Ovary (tissue), 9 donors: ENCODE measurements around the gene IKZF1. TPM values are rescaled to one million over a fixed set of nuclear protein-coding genes. Genes with fewer than 3 reads are reported as not detected.

Source experiments
- DNase-seq, 5 donors: peaks; one replicate each; pipeline ENCODE4 v3.0.0-alpha.2; 2019 to 2020
- H3K27ac ChIP-seq, 2 donors: fragments of 200-600 bp; one replicate each; pipeline versions ENCODE4 v1.5.1 to v1.8.0; 2019 to 2022
- H3K27me3 ChIP-seq: fragments of 200-600 bp; one replicate; pipeline ENCODE4 v1.8.0; 2022
- H3K36me3 ChIP-seq: fragments of 200-600 bp; sonication (generic); one replicate; pipeline ENCODE4 v1.5.1; 2019
- H3K4me1 ChIP-seq: one replicate; pipeline ENCODE4 v1.8.1; 2013; ENCODE audit warnings: mild to moderate bottlenecking, moderate library complexity; ENCODE audit not compliant: insufficient read depth
- H3K4me3 ChIP-seq: fragments of 200-600 bp; sonication (generic); one replicate; pipeline ENCODE4 v1.5.1; 2017
- H3K9me3 ChIP-seq, 2 donors: fragments of 200-600 bp in 1 of 2; sonication (generic) in 1 of 2; one replicate each; pipeline versions ENCODE4 v1.5.1 to v1.8.1; 2013 to 2019; ENCODE audit warnings: mild to moderate bottlenecking in 1 of 2, moderate library complexity in 1 of 2
- EP300 ChIP-seq: sonication (generic); formaldehyde crosslinking; IDR thresholded peaks from one replicate; pipeline ENCODE4 v1.6.1; 2017; ENCODE audit warnings: antibody characterized with exemption
- POLR2A ChIP-seq: fragments of 450-650 bp; IDR thresholded peaks from one replicate; pipeline ENCODE4 v1.6.1; 2017; ENCODE audit warnings: antibody characterized with exemption, mild to moderate bottlenecking, moderate library complexity
- WGBS, 3 donors: extraction: QIAGEN DNeasy Blood & Tissue Kit in 1 of 3; methylation state at CpG; one replicate each; pipeline versions ENCODE4 v1.1.5 to v1.1.7; 2013 to 2017; 5-methylcytosine and 5-hydroxymethylcytosine counted together
- intact Hi-C, 4 donors: fragments of 100-400 bp; cut with DNase I; formaldehyde crosslinking; loops; one replicate each; pipeline versions ENCODE4 v1.11.0 to v1.15.1; 2022 to 2023
- polyA plus RNA-seq, 2 donors: library from polyadenylated mRNA; stranded (reverse); fragments of 200-250 nt in 1 of 2; fragments of 350-450 nt in 1 of 2; fragmentation: Illumina TruSeq in 1 of 2; extraction: RNeasy Lipid Tissue Mini Kit (QIAGEN cat#74804) in 1 of 2; gene quantifications; one replicate each; pipeline ENCODE4 v1.2.3, GENCODE V29; 2013 to 2014
- total RNA-seq, 7 donors: library from RNA; depleted of rRNA in 2 of 7; stranded (reverse); fragments of >200 nt in 2 of 7; fragmentation: NEBNext Ultra II Directional in 3 of 7; extraction: Animal tissue kit (Norgen Biotek cat#: 25700) in 3 of 7; gene quantifications; one replicate each; pipeline versions ENCODE4 v1.1.0 to v1.2.4, GENCODE V29; 2016 to 2023
- TF ChIP-seq, protein P1 (sequence below), 3 donors: fragments of 450-650 bp in 2 of 3; fragments of 200-600 bp in 1 of 3; IDR thresholded peaks; one replicate each; pipeline versions ENCODE4 v1.5.1 to v1.8.0; 2016 to 2022; ENCODE audit warnings: antibody characterized with exemption in 3 of 3, mild to moderate bottlenecking in 1 of 3
- donor health status: DM: no; HTN: no; CAD: no; lungs with moderate emphysema.
- donor health status: DM: no; HTN: no; CAD: no.
- donor health status: Bipolar disorder and iron deficiency.
- donor health status: DM: yes; HTN: yes; CAD: no.
- donor health status: DM: no; HTN: no; CAD: no.
- donor health status: DM: yes; HTN: yes; CAD: no.

The IKZF1 gene
- total and polyA plus RNA-seq, 9 donors, result 0.59 to 7.5 (median 3.3) TPM

DNA sequence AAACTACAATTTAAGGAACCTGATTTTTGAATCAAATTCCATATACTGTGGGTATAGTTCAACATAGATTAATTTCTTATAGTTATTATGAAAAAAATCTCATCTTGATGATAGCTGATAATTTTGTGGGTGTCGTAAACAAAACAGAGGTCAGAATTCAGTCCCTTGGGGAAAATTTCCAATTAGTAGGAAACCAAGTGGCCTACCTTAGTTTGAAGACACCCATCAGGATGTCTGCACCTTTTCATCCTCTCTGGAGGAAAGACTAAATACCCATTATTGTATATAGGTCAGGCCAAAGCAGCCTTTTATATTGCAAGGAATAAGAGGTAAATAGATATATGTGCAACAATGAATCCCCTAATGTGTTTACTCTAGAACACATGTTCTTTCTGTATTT, 6.4 kb downstream of the IKZF1 start:
- WGBS, 3 donors, result 96 to 98% (median 97%) methylated on average over 1 of the region's 1 CpG

DNA sequence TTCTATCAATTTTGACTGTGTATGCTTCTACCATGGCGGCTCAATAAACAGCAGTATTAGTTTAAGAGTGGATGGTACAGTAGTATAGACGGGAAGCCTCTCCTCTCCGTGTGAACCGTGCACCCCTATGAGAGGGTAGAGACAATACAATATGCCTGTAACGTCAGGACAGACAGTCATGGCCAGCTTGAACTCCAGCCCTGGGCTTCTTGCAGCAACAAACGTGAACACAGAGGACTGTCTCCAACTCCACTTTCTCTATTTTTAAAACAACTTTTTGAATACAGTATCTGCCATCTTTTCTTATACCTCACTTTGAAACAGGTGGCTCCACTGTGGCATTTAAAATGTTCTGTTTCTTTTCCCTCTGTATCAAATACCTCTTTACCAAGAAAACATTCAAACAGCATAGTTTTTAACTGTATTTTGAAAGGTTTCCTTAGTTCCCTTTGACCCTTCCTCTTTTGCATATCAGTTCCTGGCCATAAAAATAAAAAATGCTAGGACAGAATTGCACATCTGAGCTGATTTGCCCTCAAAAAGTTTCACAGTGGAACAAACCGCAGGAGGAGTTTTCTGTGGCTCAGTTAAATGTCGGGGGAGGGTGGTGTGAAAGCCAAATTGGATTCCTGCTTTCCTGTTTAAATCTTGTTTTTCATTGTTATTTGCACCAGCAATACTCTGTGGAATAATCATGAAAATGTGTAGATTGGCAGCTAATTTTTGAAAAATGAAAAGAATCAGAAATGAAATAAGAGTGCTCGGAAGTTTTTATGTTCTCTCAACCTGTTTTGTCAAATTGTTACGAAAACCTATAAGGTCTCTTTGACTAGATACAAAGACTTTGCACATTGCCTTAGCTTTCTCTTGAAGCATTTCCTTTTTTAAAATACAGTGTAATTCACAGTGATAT, 8.0 kb downstream of the IKZF1 start:
- TF ChIP-seq EP300 (no peak), POLR2A (no peak)
- TF ChIP-seq, protein P1, sequence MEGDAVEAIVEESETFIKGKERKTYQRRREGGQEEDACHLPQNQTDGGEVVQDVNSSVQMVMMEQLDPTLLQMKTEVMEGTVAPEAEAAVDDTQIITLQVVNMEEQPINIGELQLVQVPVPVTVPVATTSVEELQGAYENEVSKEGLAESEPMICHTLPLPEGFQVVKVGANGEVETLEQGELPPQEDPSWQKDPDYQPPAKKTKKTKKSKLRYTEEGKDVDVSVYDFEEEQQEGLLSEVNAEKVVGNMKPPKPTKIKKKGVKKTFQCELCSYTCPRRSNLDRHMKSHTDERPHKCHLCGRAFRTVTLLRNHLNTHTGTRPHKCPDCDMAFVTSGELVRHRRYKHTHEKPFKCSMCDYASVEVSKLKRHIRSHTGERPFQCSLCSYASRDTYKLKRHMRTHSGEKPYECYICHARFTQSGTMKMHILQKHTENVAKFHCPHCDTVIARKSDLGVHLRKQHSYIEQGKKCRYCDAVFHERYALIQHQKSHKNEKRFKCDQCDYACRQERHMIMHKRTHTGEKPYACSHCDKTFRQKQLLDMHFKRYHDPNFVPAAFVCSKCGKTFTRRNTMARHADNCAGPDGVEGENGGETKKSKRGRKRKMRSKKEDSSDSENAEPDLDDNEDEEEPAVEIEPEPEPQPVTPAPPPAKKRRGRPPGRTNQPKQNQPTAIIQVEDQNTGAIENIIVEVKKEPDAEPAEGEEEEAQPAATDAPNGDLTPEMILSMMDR (IDR thresholded peaks at IDR 0.05), result no peak
- no peak for DNase-seq
- no peak overlapping the region for H3K27ac ChIP-seq
- 32 to 43% (median 36%) methylated on average over 10 of the region's 10 CpGs for WGBS, 3 donors
- H3K4me3 ChIP-seq, result no peak overlapping the region
- H3K27me3 ChIP-seq, result no peaks in the 10 kb centered on the region
- no peaks in the 10 kb centered on the region for H3K4me1 ChIP-seq
- intact Hi-C loops, result no loop called here
- no peaks in the 10 kb centered on the region for H3K9me3 ChIP-seq
- no peaks in the 10 kb centered on the region for H3K36me3 ChIP-seq

More for the DNA sequence above, 6.4 kb downstream of the IKZF1 start:
- intact Hi-C loops, result no loop called here
- no peak for DNase-seq
- H3K9me3 ChIP-seq, result no peaks in the 10 kb centered on the region
- H3K27me3 ChIP-seq, result no peaks in the 10 kb centered on the region
- H3K4me1 ChIP-seq, result no peaks in the 10 kb centered on the region
- no peak overlapping the region for H3K4me3 ChIP-seq
- no peak overlapping the region for H3K27ac ChIP-seq
- TF ChIP-seq, protein P1 (IDR thresholded peaks at IDR 0.05), result no peak
- TF ChIP-seq POLR2A (no peak), EP300 (no peak)
- H3K36me3 ChIP-seq, result no peaks in the 10 kb centered on the region

DNA sequence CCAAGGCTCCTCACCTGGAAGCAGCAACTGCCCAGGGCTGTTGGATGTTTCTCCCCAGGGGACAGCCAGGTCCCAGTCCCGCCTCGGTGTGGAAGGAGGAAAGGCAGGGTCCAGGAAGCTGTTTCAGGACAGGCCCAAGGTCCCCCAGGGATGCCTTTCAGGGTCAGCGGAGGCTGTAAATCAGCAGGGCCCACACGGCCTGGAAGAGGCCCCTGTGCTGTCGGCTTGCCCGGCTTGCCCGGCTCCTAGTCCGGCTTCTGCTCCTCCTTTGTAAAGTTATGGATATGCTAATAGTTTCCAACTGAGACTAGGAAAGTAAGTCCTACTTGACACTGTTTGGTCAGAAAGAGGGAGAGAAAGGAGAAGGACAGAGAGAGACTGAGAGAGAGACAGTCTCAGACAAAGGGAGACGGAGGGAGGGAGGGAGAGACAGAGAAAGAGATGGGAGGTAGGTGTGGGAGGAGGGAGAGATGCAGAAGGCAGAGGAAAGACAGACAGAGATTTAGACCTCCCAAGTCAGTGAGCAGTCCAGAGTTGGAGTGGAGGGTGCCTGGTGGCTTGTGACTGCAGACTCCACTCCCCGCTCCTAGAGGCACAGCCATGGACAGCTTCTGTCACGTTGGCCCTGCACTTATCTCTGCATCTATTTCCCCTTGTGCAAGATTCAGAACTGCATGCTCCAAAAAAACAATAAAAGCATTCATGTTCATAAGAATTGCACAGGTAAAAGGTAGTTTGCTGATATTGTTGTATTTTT, 10.5 kb downstream of the IKZF1 start:
- Histone ChIP-seq H3K4me1 (no peaks in the 10 kb centered on the region), H3K9me3 (no peaks in the 10 kb centered on the region), H3K27me3 (no peaks in the 10 kb centered on the region), H3K27ac (no peak overlapping the region), H3K4me3 (no peak overlapping the region), H3K36me3 (no peaks in the 10 kb centered on the region)
- intact Hi-C loops, result no loop called here
- no peak for TF ChIP-seq POLR2A
- TF ChIP-seq, protein P1 (IDR thresholded peaks at IDR 0.05), result no peak
- no peak for TF ChIP-seq EP300
- DNase-seq, result no peak
- 56 to 57% (median 56%) methylated on average over 11 of the region's 11 CpGs for WGBS, 3 donors

DNA sequence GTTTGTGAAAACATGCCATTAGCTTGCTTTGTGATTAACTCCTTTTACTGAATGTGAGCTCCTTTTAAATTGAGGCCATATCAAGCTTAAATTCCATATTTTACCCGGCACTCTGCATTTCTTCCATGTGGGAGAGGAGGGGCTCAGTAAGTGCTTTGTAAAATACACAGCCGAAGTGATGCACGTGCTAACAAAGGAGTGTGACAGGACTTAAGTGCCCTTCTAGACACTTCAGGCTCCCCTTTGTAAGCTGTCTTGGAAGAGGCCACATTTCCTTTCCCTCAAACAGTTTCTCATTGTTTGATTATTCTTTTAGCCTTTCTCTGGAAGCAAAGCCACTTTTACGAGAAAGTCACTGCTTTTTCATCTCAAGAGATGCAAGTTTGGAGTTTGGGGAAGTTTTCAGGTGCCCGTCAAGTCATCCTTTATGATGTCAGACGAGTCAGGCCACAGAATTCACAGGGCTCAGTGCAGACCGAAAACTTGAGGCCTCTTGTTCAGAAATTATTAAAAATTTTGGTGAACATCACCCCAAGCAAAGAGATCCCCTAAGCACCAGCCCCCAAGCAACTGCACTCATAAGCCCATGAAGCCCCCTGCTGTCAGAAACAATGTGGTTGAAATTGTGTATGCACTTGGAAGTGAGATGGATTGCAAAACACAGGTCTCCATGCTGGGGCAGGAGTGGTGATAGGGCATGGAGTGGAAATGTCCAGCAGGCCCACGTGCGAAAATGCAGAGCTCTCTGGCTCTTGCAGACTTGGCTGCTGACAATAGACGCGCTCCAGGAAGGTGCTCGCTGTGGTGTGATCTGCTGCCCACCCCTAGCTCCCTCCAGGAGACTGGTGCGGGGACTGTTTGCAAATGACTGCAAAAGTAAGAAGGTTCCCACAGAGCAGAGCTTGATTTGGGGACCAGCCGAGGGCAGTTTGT, 11.5 kb downstream of the IKZF1 start:
- DNase-seq, result no peak
- WGBS, 3 donors, result 74 to 79% (median 75%) methylated on average over 14 of the region's 14 CpGs
- intact Hi-C loops, result no loop called here
- no peak overlapping the region for H3K4me3 ChIP-seq
- H3K27ac ChIP-seq, result no peak overlapping the region
- no peaks in the 10 kb centered on the region for H3K4me1 ChIP-seq
- no peaks in the 10 kb centered on the region for H3K9me3 ChIP-seq
- TF ChIP-seq POLR2A, result no peak
- no peak for TF ChIP-seq EP300
- TF ChIP-seq, protein P1 (IDR thresholded peaks at IDR 0.05), result no peak
- no peaks in the 10 kb centered on the region for H3K27me3 ChIP-seq
- no peaks in the 10 kb centered on the region for H3K36me3 ChIP-seq
